ENCODE results near the gene MUC13. TPM values are rescaled to one million over a fixed set of nuclear protein-coding genes. Genes with fewer than 3 reads are reported as not detected.
A peak's percentile ranks its signal among the peaks of the same experiment; 100 is the strongest.

MUC13 gene
- total RNA-seq, 1 experiment from 2014 or later: not detected

GRCh38 chr3:124862006-124862405, 72.5 kb downstream of the MUC13 start:
- Mint-ChIP-seq H3K4me3 (no peak overlapping the region), H3K9me3 (no peaks in the 10 kb centered on the region), H3K27me3 (ENCODE audit: low read depth) (no peaks in the 10 kb centered on the region), H3K27ac (peak overlapping the region in 1 of 3 experiments; percentile 35; a peak in 2 of 7 replicates), H3K4me1 (peaks cover 18 to 19% of the 10 kb centered on the region in 2 experiments), H3K36me3 (ENCODE audit: insufficient read depth in 1 of 3, low read depth in 3 of 3) (peaks cover 19 to 48% (median 22%) of the 10 kb centered on the region in 3 experiments; a peak in 6 of 7 replicates)
- H4K8ac ChIP-seq (replicated peaks; ENCODE audit: insufficient read length, low read depth, low read length): no peak overlapping the region
- no peak overlapping the region for H2BK12ac ChIP-seq (ENCODE audit: insufficient read length, low read depth, low read length)
- H3K4me2 ChIP-seq (ENCODE audit: insufficient read depth, insufficient read length, low read length): no peak overlapping the region
- no peak overlapping the region for H2BK5ac ChIP-seq (ENCODE audit: insufficient read length, low read length)
- DNase-seq: no peak
- no peak overlapping the region for H3K56ac ChIP-seq (ENCODE audit: insufficient read length, low read depth, low read length)
- H3K9ac ChIP-seq (ENCODE audit: extremely low read depth, insufficient read length, low read length): no peak overlapping the region
- no peak overlapping the region for H3K18ac ChIP-seq (ENCODE audit: insufficient read length, low read depth, low read length)
- no peak overlapping the region for H2AK5ac ChIP-seq (ENCODE audit: insufficient read length, low read length)
- H4K20me1 ChIP-seq (ENCODE audit: control insufficient read depth, insufficient read depth, insufficient read length): no peaks in the 10 kb centered on the region
- H3T11ph ChIP-seq (ENCODE audit: low read length): no peak overlapping the region
- no peak overlapping the region for H3K4ac ChIP-seq (ENCODE audit: low read depth, low read length)
- H3K27me3 ChIP-seq (ENCODE audit: insufficient read depth, low read length): no peaks in the 10 kb centered on the region
- H3K23ac ChIP-seq (ENCODE audit: insufficient read length, low read depth, low read length): no peak overlapping the region
- WGBS (ENCODE audit: extremely low coverage, insufficient read length, low lambda C conversion rate): no CpG with 5 or more reads among the region's 2 CpGs
- no peaks in the 10 kb centered on the region for H3K23me2 ChIP-seq (ENCODE audit: insufficient read length, low read depth, low read length, poor library complexity, severe bottlenecking)
- H3K27ac ChIP-seq (ENCODE audit: insufficient read length, low read depth, low read length): no peak overlapping the region
- H3K79me1 ChIP-seq (ENCODE audit: insufficient read depth, low read depth, low read length, poor library complexity, severe bottlenecking): no peaks in the 10 kb centered on the region
- no peak overlapping the region for H3K14ac ChIP-seq (ENCODE audit: insufficient read depth, low read length)
- H3K79me2 ChIP-seq (ENCODE audit: insufficient read depth, low read length): peaks cover 14% of the 10 kb centered on the region; the same call in 1 of the 2 replicates
- no peak overlapping the region for H4K5ac ChIP-seq (ENCODE audit: insufficient read length, low read depth, low read length)
- peaks cover 2% of the 10 kb centered on the region for H3K4me1 ChIP-seq (ENCODE audit: insufficient read depth, low read length)
- H2BK120ac ChIP-seq (ENCODE audit: low read depth, low read length, poor library complexity, severe bottlenecking): no peak overlapping the region
- H4K91ac ChIP-seq (ENCODE audit: insufficient read length, low read depth, low read length): no peak overlapping the region
- no peak overlapping the region for H2BK15ac ChIP-seq (ENCODE audit: low read depth, low read length)
- TF ChIP-seq, protein P1, sequence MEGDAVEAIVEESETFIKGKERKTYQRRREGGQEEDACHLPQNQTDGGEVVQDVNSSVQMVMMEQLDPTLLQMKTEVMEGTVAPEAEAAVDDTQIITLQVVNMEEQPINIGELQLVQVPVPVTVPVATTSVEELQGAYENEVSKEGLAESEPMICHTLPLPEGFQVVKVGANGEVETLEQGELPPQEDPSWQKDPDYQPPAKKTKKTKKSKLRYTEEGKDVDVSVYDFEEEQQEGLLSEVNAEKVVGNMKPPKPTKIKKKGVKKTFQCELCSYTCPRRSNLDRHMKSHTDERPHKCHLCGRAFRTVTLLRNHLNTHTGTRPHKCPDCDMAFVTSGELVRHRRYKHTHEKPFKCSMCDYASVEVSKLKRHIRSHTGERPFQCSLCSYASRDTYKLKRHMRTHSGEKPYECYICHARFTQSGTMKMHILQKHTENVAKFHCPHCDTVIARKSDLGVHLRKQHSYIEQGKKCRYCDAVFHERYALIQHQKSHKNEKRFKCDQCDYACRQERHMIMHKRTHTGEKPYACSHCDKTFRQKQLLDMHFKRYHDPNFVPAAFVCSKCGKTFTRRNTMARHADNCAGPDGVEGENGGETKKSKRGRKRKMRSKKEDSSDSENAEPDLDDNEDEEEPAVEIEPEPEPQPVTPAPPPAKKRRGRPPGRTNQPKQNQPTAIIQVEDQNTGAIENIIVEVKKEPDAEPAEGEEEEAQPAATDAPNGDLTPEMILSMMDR (conservative IDR thresholded peaks at IDR 0.05): 0 out of 3 replicates have a peak, but pooled peaks have one; percentile 14
- H2AFZ ChIP-seq (ENCODE audit: low read length): no peak overlapping the region
- no peak overlapping the region for H2BK20ac ChIP-seq (ENCODE audit: low read depth, low read length, poor library complexity, severe bottlenecking)
- no peaks in the 10 kb centered on the region for H3K9me3 ChIP-seq (ENCODE audit: control insufficient read depth, low read depth, low read length)
